ENCODE data around the gene MYLIP.

DNA sequence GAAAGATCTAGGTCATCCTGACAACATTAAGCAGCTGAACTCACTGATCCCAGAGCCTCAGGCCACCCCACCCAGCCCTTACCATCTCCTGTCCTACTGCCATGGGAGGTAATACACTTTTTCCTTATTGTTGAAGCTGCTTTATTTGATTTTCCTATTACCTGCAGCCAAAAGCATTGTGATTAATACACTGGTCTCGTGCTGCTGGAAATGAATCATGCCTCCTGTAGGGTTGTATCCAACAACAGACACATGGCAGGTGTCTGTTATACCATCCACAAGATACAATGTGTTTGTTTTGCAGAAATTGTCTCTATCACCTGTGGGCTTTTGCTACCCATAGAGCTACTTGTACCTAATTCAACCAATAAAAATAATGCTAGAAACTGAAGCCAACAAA is 34.2 kb downstream of the MYLIP start:
- TF ChIP-seq, protein P1, sequence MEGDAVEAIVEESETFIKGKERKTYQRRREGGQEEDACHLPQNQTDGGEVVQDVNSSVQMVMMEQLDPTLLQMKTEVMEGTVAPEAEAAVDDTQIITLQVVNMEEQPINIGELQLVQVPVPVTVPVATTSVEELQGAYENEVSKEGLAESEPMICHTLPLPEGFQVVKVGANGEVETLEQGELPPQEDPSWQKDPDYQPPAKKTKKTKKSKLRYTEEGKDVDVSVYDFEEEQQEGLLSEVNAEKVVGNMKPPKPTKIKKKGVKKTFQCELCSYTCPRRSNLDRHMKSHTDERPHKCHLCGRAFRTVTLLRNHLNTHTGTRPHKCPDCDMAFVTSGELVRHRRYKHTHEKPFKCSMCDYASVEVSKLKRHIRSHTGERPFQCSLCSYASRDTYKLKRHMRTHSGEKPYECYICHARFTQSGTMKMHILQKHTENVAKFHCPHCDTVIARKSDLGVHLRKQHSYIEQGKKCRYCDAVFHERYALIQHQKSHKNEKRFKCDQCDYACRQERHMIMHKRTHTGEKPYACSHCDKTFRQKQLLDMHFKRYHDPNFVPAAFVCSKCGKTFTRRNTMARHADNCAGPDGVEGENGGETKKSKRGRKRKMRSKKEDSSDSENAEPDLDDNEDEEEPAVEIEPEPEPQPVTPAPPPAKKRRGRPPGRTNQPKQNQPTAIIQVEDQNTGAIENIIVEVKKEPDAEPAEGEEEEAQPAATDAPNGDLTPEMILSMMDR (IDR thresholded peaks at IDR 0.05): no peak
- TF ChIP-seq POLR2A (IDR thresholded peaks at IDR 0.05): no peak
